Stimulated activated CD8-positive, alpha-beta memory T cell treated with anti-CD3 and anti-CD28 coated beads, Interleukin-4, amount 100 ng/mL, for 24 hours (primary cell): ENCODE results near the gene THADA.
"Not testable (repeated sequence)": the region's sequence is repeated elsewhere in the genome, so short reads cannot be mapped to it uniquely, and the experiment has no call there.

Experiments used
- DNase-seq: peaks from one replicate; pipeline ENCODE4 v3.0.0-alpha.2; 2020; ENCODE audit warnings: low read depth

The THADA gene

DNA sequence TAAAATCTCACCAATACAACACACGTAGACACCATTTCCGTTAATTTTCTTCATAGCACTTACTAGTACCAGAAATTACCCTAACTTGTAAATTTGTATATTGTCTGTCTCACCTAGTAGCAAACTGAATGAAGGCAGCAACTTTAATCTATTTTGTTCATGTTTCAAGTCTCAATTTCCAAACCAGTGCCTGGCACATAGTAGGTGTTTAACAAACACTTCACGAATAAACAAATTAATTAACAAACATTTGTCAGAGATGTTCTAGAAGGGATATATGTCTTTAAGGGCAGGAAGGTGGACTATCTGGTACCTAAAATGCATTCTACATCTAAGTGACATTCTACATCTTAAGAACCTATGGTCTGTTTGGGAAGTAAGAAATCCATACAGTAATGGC, 963 bp downstream of the THADA start:
- DNase-seq, result no peak

DNA sequence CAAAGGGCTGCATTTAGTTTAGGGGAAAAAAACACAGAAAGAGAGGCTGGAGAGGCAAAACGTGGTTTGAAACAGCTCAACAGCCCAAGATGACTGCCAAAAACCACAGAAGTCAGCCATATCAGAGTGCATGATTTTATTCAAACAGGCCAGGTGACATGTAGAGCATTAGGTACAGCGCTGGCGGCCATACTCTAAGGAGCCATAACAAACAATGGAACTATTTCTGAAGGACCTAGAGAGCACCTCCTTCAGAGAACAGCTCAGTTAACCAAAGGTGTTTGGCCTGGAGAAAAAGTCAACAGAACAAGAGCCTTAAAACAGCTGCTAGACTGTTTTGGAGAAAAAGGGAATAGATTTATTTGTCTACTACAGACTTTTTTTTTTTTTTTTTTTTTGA, 2.6 kb downstream of the THADA start:
- no peak for DNase-seq

DNA sequence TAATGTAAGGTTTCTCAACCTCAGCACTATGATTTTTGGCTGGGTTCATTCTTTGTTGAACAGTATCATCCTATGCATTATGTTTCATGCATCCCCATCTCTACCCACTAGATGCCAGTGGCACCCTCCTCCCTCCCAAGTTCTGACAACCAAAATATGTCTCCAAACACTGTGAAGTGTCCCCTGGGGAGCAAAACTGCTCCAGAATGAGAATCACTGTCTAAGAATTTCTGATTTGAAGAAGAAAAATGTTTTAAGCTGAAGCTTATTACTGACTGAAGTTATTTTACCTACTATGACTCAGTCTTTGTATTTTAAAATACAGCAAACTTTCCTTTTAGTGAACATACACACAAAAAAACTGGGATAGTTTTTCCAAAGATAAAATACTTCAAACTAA, 3.4 kb downstream of the THADA start:
- no peak for DNase-seq

DNA sequence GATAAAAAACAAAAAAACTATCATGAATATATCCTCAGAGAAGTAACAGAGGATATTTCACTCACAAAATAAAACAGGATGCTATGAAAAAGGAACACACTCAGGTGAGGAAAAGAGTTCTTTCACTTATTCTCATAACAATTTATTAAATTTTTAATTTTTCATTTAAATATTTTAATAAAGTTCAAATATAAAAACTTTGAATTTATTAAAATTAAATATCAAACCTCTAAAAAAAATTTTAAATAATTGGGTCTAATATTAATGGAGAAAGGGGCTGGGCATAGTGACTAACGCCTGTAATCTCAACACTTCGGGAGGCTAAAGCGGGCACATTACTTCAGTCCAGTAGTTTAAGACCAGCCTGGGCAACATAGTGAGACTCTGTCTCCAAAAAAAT, 10.1 kb downstream of the THADA start:
- no peak for DNase-seq

DNA sequence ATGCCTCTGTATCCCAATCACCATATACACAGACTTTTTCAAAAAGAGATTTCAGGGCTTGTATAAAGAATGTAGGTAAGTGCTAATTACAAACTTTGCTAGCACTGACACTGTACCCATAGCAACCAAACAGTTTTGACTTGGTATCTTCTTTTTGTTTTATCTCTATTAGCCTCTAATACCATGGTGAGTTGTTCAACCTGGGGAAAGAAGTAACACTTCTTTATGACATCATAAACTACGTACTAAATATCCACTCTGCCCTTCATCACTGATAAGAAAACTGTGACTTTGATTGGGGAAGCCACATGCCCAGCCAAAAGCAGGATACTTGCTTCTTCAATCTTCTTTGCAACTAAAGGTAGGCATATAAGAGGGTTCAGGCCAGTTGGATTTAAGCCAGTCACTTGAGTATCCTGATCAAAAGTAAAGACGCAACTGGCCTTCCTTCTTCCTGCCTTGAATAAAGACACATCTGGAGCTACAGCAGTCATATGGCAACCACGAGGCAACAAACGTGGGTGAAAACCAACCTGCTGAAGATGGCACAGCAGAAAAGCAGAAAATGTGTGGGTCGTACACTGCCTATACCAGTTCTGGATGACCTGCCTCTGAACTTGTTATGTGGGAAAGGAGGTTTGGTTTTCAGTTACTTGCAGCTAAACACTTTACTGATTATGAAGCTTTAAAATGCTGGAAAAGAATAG, 16.4 kb downstream of the THADA start:
- DNase-seq, result no peak

DNA sequence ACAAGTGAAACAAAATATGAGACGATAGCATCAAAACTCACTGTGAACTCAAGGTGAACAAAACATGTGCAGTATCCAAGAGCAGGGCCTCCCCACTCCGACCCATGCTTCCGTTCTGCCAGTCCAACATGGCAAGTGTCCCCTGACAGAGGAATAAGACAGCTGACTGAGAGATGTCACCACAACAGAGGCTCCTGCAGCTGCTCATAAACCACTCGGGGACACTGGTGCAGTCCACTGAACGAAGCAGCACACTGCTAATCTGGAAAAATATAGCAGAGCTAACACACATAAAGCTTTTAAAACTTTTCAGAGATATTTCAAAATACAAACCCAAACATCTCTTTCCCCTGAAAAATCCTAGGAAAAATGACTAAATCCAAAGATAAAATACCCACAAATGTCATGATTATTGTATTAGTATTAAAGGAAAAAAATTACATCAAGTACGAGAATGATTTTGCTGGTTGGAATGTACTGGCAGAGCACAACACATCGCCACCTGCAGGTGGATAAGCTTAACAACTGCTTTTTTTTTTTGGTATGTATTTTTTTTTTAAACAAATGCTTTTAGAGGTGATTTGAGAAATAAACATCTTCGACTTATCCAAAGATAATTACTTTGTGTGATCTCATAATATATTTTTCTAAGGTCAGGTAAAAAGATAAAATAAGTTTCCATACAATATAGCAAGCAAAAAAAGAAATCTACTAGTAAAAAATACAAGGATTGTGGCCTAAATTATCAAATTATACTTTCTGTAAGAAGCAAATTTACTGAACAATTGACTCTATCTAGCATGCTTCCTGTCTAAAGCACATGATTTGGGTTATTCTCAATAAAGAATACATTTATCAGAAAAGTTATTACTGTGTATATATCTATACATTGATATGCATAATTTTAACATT, 18.6 kb downstream of the THADA start:
- DNase-seq, result no peak

DNA sequence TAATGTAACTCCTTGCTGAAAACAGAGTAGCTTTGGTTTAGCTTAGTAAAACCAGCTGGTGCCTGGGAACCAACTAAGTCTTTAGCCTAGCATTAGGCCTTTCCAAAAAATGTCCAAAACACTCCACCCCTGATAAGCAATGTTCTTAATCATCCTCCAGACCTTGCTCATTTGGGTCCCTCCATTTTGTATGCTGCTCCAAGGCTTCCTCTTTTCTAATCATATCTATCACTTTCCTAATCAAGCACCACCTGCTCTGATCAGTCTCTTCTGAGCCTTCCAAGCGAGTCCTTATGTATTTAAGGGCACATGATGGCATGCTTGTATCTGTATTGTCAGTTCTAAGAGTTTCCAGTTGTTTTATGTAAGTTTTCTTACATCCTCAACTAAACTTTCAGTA, 23.6 kb downstream of the THADA start:
- no peak for DNase-seq

DNA sequence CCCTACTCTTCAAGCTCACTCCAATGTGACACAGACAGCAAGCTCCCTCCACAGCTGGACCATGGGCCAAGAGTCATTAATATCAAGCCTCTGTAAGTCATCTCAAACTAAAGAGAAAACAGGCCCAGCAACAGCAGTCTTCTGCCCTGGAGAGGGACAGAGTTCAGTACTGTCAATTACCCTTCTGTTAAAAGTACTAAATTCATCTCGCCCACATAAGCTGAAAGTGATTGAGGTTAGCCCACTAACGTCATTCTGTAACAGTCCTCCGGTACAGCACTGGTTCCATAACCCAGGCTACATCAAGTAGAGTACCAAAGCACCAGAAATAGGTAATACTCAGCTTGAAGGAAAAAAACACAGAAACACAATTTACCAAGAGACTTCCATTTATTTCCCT, 25.9 kb downstream of the THADA start:
- DNase-seq, result no peak

DNA sequence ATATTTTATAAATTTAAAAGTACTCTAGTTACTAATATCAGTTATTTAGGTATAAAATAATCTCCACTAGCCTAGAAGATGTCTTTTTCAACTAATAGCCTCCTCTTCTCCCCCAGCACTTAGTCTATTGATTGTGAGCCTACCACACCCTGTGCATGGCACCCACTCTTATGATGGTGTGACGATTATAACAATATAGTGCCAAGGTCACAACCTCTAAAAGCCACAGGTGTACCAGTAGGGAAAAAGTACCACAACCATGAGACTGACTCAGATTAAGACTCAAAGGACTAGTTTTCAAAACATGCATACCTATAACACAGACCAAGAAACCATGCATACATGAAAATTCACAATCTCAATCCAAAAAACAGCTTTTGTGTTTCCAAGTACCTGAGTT, 27.6 kb downstream of the THADA start:
- no peak for DNase-seq

DNA sequence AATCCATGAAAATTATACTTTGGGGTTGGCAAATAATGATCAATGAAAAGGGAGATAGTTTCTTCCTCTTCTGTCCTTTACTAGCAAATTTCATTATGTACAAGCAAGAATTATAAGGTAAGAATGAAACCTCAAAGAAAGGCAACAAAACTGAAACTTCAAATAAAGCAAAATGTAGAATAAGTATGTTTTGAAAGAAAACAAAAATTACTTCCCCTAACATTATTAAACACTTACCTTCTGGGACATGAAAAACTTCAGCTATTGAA, 29.4 kb downstream of the THADA start:
- DNase-seq, result no peak

DNA sequence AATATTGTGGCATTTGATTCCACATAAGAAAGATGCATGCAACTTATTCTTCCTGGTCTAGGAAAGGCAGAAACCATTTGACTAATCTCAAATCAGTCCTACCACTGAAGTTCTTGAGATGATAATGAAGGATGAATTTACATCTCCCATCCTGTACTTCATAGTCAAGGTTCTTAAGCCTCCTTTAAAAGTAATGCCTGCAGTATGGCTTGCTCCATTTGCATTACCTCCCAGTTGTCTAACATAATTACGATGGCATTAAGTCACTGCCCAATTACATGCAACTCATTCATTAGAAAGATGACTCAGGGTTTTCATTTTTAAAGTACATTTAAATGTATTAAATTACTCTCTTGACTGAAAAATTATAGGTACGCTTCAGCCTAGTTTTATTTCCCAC, 32.2 kb downstream of the THADA start:
- DNase-seq, result no peak

DNA sequence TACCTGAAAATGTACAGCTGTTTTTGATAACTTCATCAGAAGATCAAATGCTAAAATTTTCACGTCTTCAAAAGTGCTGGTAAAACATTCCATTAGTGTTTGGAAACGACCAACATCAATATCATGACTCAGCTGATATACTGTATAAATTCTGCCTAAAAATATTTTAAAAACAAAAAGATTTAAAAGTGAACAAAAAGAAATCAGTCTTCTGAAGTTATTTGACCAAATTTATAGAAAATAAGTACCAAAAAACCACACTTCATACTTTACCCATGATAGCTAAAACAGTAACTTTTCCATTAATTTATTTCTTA, 35.6 kb downstream of the THADA start:
- no peak for DNase-seq

DNA sequence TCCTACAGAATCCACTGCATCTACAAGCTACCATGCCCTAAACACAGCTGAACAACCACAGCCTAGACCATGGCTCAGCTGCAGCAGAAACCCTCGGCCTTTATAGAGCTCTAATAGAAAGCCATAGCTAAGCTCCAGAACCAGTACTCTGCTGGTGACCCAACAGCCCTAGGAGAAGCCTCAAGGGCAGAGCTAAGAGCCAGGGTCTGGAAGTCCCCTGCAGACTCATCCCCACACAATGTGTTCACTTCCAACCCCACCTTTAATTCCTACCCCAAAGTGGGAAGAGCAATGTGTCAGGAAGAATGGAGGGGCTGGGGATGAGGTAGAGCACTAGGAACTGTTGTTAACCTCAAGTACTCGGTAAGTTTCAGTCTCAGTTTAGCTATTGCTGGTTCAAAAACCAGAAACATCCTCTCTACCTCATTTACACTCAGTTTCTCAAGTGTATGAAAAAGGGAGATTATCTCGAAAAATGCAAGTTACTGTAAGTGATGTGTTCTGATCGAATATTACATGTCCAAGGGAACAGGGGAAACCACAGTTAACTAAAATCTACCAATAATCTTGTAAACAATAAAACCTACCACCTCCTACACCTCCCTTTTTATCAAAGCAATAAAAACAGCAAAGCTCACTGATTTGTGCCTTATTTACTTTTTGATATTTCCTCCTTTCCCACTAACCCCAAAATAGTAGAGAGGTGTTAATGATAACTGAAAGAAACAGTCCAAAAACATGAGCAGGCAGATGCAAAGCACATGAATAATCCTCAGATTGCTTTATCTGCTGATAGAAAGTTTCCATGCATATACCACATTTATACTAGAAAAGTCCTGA, 36.2 kb downstream of the THADA start:
- DNase-seq, result no peak

DNA sequence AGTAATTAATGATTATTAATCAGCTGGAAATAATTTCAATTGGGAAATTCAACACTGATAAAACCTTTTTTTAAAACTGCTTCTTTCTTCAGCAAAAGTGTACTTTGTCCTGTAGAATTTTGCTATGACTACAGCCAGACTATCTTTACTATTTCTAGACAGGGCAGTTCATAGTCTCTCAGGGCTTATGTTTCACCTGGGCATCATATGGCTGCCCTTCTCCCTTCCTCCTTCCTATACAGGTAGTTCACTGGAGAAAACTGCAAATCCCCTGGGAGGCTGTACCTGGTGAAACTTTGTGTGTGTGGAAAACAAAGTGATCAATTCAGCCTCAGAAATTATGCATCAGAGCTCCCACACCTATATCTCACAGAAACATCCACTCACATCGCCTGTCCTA, 38.6 kb downstream of the THADA start:
- DNase-seq, result no peak

DNA sequence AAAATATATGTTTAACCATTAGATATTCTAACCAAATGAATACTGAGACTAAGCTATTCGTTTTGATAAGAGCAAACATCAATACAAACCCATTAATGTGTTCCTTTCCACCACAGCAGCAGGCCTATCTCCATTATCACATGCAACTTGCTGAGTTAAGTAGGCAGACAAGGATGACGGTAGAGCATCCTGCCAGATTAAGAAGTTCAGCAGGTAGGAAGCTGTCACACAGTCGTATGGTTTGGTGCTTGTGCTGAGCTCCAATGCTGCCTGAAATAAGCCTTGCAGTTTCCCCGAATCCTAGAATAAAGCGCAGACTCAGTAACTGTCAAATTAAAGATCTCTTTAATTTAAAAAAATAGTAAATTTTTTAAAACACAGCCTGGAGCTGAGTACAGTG, 39.6 kb downstream of the THADA start:
- DNase-seq, result no peak

DNA sequence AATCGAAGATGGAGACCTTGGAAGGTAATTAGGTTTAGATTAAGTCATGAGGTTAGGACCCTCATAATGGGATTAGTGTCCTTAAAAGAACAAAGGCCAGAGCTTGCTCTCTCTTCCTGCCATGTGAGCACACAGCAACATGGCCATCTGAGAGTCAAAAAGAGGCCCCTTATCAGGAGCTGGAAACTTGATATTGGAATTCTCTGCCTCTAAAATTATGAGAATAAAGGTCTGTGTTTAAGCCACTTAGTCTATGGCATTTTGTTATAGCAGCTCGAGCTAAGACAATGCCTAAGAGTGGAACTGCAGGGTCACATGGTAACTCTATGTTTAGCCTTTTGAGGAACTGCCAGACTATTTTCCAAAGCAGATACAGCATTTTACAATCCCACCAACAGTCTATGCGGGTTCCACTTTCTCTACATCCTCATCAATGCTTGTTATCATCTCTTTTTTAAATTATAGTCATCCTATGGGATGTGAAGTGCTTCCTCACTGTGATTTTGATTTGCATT, 42.4 kb downstream of the THADA start:
- DNase-seq, result no peak

DNA sequence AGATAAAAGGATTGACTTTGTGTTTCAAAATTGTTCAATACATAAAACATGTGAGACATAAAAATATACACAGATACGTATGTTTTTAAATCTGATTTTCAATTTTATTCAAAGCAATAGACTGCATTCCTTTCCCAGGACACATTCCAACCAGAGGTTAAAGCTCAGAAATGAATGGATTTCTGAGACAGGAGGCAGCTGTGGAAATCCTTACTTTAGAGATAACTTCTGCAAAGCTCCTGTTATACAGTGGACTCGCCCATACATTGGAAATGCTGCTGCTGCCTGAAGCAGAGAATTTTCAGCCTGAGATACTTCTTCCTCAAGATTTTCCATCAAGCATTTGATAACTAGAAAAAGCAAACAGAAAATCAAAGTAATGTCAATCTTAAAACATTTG, 43.8 kb downstream of the THADA start:
- no peak for DNase-seq

DNA sequence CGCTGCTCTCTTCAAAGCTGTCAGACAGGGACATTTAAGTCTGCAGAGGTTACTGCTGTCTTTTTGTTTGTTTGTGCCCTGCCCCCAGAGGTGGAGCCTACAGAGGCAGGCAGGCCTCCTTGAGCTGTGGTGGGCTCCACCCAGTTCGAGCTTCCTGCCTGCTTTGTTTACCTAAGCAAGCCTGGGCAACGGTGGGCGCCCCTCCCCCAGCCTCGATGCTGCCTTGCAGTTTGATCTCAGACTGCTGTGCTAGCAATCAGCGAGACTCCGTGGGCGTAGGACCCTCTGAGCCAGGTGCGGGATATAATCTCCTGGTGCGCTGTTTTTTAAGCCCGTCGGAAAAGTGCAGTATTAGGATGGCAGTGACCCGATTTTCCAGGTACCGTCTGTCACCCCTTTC, 47.5 kb downstream of the THADA start:
- not testable (repeated sequence) for DNase-seq

DNA sequence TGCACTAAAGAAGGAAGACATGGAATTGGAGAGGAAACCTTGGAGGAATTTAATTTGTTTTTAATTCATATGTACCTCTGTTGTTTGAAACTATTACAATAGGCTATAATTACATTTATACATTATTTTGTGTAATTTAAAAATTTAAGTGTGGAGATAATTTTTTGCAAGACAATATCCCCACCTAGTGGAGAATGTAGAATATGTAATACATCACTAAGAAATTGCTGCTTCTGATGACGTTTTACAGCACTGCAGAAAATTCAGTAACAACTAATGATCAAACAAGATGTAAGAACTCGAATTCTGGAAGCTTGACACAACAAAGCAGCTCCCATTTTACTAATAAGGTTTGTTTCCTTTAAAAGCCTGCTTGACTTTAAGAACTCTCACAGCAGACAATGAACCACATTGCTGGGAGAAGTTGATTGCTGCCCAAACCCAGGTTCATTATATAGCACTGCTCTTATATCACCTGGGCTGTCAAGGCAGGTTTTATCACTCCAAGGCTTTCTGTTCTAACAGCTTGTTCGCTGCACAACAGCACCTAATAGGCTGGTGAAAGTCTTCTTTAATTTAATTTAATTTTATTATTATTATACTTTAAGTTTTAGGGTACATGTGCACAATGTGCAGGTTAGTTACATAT, 53.4 kb downstream of the THADA start:
- no peak for DNase-seq

DNA sequence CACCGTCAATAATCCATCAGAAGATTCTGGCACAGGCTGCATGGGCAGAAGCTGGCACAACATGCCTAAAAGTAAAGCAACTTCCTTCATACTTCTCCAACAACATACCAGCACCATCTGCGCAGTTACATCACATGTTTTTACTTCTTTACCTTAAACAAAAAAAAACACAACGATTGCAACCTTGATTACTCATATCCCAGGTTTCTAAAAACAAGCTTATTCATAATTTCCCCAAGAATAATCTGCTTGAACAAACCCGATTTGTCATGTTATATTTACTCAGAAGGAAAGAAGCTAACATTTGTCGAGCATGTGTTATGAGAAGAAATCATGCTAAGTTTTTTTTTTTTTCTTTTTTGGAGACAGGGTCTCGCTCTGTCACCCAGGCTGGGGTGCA, 54.7 kb downstream of the THADA start:
- DNase-seq, result no peak

DNA sequence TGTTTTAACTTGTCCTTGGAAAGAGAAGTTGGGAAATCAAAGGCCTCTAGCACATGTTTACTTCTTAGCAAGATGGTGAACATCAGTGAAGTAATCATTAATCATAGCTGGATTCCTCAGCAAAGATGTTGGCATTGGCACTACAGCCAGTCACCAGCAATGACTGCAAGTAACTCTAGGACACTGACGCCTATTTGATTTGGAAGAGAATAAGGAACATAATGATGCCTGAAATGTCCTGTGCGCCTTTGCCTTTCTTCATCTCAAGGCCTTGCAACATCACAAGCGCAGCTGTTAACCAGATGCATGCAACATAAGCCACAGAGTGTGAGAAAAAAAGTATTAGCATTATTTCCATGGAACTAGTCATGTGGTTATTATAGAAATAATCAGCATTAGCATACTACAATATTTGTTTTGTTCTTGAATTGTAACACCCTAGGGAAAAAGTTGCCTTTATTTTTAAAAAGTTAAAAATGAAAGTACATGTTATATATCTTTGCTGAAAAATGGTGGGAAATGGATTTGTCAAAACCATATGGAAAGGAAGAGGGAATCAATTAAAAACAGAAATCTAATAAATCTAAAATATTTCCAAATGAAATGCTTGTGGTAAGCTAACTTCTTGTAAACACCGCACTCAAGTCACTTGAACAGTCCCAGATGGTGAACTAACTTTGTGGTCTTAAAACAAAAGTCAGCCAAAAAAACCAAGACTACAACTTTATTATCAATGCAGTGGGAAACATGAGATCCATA, 55.6 kb downstream of the THADA start:
- DNase-seq, result no peak

DNA sequence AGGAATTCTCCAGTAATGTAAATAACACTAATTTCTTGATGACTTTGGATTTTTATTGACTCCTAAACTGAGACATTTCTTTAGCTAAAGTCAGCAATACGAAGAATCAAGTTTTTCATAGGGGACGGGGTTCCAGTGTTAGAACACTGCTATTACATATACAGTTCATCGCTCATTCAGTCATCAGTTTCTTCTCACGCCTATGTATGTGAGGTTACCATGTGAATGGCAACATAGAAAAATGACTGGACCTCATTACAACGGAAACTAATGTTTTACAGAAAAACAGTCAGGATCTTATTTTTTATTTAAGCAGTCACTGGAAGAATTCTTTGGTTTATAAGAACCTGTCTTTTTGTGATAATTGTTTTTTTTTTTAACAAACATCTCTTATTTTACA, 56.4 kb downstream of the THADA start:
- no peak for DNase-seq
